ENCODE data around the gene ARID1B. TPM values are rescaled to one million over a fixed set of nuclear protein-coding genes. Genes with fewer than 3 reads are reported as not detected.

Gene ARID1B
- total RNA-seq, 2 experiments from 2014 or later, result 90.1 to 164 TPM

GRCh38 chr6:157125531-157125930 lies 348.4 kb downstream of the ARID1B start:
- no peaks in the 10 kb centered on the region for H3K36me3 ChIP-seq (ENCODE audit: insufficient read depth, low read length)
- POLR2A ChIA-PET, result interaction anchor here (0.6 to 0.9 kb wide), 2 partner anchors 1425 to 1855 kb away, joined by 3 read pairs; no protein-coding TSS in a partner anchor
- no peaks in the 10 kb centered on the region for H4K20me1 ChIP-seq (ENCODE audit: insufficient read depth, low read length)
- no peak overlapping the region for H3K27ac ChIP-seq (ENCODE audit: low read depth, low read length, poor library complexity, severe bottlenecking)
- H3K4me1 ChIP-seq (ENCODE audit: insufficient read depth, low read length, poor library complexity, severe bottlenecking), result no peaks in the 10 kb centered on the region
- CTCF ChIA-PET (ENCODE audit: unreplicated experiment), result no interaction called here
- no peaks in the 10 kb centered on the region for H3K79me2 ChIP-seq (ENCODE audit: insufficient read depth, low read depth, low read length)
- H3K9me3 ChIP-seq (ENCODE audit: low read length), result no peaks in the 10 kb centered on the region
- no peak overlapping the region for H2AFZ ChIP-seq (ENCODE audit: low read length)
- no peak overlapping the region for H3K4me2 ChIP-seq (ENCODE audit: low read length)
- H3K9me2 ChIP-seq (ENCODE audit: insufficient read depth, low read length), result no peaks in the 10 kb centered on the region
- no peak for DNase-seq (ENCODE audit: low spot score)
- no peak for TF ChIP-seq CTCF (conservative IDR thresholded peaks at IDR 0.05; ENCODE audit: low read length)
- no peak for TF ChIP-seq EZH2phosphoT487 (IDR thresholded peaks at IDR 0.05; ENCODE audit: borderline replicate concordance, low read depth, low read length)
- intact Hi-C loops (cut with micrococcal nuclease; ENCODE audit: unreplicated experiment), result no loop called here
- no TSS peak for BruUV-seq (replicated peaks)
- H3K4me3 ChIP-seq (ENCODE audit: low read depth, low read length, poor library complexity, severe bottlenecking), result no peak overlapping the region

- ChIA-PET CTCF (ENCODE audit: unreplicated experiment) (no interaction called here), POLR2A (no interaction called here)
- no peak overlapping the region for H3K27ac ChIP-seq (ENCODE audit: low read depth, low read length, poor library complexity, severe bottlenecking)
- H2AFZ ChIP-seq (ENCODE audit: low read length), result no peak overlapping the region
- intact Hi-C loops (cut with micrococcal nuclease; ENCODE audit: unreplicated experiment), result no loop called here
- H3K4me3 ChIP-seq (ENCODE audit: low read depth, low read length, poor library complexity, severe bottlenecking), result no peak overlapping the region
- no peaks in the 10 kb centered on the region for H3K9me3 ChIP-seq (ENCODE audit: low read length)
- no peak for DNase-seq (ENCODE audit: low spot score)
- H3K36me3 ChIP-seq (ENCODE audit: insufficient read depth, low read length), result no peaks in the 10 kb centered on the region
- no peaks in the 10 kb centered on the region for H3K9me2 ChIP-seq (ENCODE audit: insufficient read depth, low read length)
- no peak overlapping the region for H3K4me2 ChIP-seq (ENCODE audit: low read length)
- H4K20me1 ChIP-seq (ENCODE audit: insufficient read depth, low read length), result no peaks in the 10 kb centered on the region
- no peaks in the 10 kb centered on the region for H3K79me2 ChIP-seq (ENCODE audit: insufficient read depth, low read depth, low read length)
- no peaks in the 10 kb centered on the region for H3K4me1 ChIP-seq (ENCODE audit: insufficient read depth, low read length, poor library complexity, severe bottlenecking)
- BruUV-seq (replicated peaks), result no TSS peak
- TF ChIP-seq EZH2phosphoT487 (IDR thresholded peaks at IDR 0.05; ENCODE audit: borderline replicate concordance, low read depth, low read length) (no peak), CTCF (conservative IDR thresholded peaks at IDR 0.05; ENCODE audit: low read length) (no peak)
Measured at GRCh38 chr6:157126183-157127098, 349.3 kb downstream of the ARID1B start.

DNA sequence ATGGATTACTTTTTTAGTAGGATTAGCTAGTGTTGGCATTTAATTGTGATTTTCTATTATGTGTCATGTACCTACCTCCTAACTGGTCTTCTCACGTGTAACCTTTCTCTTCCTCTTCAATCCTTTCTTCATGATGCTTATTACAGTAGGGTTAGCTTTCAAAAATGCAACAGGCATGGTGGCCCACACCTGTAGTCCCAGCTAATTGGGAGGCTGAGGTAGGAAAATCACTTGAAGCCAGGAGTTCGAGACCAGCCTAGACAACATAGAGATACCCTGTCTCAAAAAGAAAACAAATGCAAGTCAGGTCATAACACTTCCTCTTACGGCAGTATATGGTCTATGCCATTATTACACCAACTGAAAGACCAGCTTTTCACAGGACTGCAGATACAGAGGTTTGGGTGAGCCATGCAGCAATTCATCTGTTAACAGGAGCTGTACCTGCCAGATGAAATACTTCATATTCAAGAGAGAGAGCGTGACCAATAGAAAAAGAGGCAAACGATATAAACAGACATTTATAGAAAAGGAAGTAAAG lies 351.1 kb downstream of the ARID1B start:
- H3K27ac ChIP-seq (ENCODE audit: low read depth, low read length, poor library complexity, severe bottlenecking), result no peak overlapping the region
- DNase-seq (ENCODE audit: low spot score), result no peak
- no peaks in the 10 kb centered on the region for H3K9me2 ChIP-seq (ENCODE audit: insufficient read depth, low read length)
- no peaks in the 10 kb centered on the region for H4K20me1 ChIP-seq (ENCODE audit: insufficient read depth, low read length)
- intact Hi-C loops (cut with micrococcal nuclease; ENCODE audit: unreplicated experiment), result no loop called here
- peaks cover 10% of the 10 kb centered on the region for H3K36me3 ChIP-seq (ENCODE audit: insufficient read depth, low read length)
- H3K9me3 ChIP-seq (ENCODE audit: low read length), result no peaks in the 10 kb centered on the region
- POLR2A ChIA-PET, result interaction anchor here (0.6 to 1.5 kb wide), 5 partner anchors 9 to 105 kb away, joined by 3 to 13 read pairs (median 4); no protein-coding TSS in a partner anchor
- no peak overlapping the region for H2AFZ ChIP-seq (ENCODE audit: low read length)
- no peaks in the 10 kb centered on the region for H3K4me1 ChIP-seq (ENCODE audit: insufficient read depth, low read length, poor library complexity, severe bottlenecking)
- H3K4me2 ChIP-seq (ENCODE audit: low read length), result no peak overlapping the region
- TF ChIP-seq CTCF (conservative IDR thresholded peaks at IDR 0.05; ENCODE audit: low read length) (no peak), EZH2phosphoT487 (IDR thresholded peaks at IDR 0.05; ENCODE audit: borderline replicate concordance, low read depth, low read length) (no peak)
- no TSS peak for BruUV-seq (replicated peaks)
- no peaks in the 10 kb centered on the region for H3K79me2 ChIP-seq (ENCODE audit: insufficient read depth, low read depth, low read length)
- CTCF ChIA-PET (ENCODE audit: unreplicated experiment), result no interaction called here
- H3K4me3 ChIP-seq (ENCODE audit: low read depth, low read length, poor library complexity, severe bottlenecking), result no peak overlapping the region

Measured in OCI-LY7 (cell line).